Cerebellar cortex (tissue), 1 donor: ENCODE data around the gene ZCCHC14.

Source experiments
- DNase-seq: peaks from one replicate; pipeline ENCODE4 v3.0.0-alpha.2; 2015; ENCODE audit warnings: low spot score

The ZCCHC14 gene

GRCh38 chr16:87426423-87427215 is 66.2 kb downstream of the ZCCHC14 start:
- DNase-seq: no peak

- no peak for DNase-seq
Observed at GRCh38 chr16:87425941-87426340, 66.9 kb downstream of the ZCCHC14 start.

DNA sequence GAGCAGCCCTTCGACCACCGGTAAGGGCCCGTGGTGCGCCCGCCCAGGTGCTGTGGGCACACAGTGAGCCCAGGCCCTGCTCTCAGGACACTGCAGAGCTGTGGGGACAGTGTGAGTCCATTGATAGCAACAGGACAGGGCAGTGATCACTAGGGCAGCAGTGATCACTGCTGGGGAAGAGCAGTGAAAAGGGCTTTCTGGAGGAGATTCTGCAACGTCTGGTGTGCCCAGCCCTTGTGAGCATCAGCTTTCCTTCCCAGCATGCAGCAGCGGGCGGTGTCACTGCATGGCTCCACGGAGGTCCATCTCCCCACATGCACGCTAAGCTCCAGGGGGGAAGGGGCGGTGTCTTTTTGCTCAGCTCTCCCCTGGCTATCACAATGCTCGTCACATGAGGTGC is 68.6 kb downstream of the ZCCHC14 start:
- no peak for DNase-seq

GRCh38 chr16:87423429-87423828 is 69.4 kb downstream of the ZCCHC14 start:
- no peak for DNase-seq

DNA sequence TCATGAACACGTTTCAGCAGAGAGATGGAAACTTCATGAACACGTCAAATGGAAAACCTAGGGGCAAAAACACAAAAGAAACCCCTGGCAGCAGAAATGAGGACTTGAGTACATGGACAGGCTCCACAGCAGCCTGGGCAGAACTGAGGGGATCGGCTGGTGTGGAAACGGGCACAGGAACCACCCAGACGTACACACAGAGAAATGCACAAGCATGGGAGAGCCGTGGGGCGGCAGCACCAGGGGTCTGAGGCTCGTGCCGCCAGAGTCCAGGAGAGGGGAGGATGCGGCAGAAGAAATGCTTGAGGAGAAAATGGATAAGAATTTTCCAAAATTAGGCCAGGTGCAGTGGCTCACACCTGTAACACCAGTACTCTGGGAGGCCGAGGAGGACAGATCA is 70.7 kb downstream of the ZCCHC14 start:
- no peak for DNase-seq

GRCh38 chr16:87421003-87421912 is 71.6 kb downstream of the ZCCHC14 start:
- DNase-seq: no peak

- no peak for DNase-seq
Observed at GRCh38 chr16:87420026-87421002, 72.5 kb downstream of the ZCCHC14 start.

- no peak for DNase-seq
Observed at GRCh38 chr16:87418644-87419043, 74.2 kb downstream of the ZCCHC14 start.

DNA sequence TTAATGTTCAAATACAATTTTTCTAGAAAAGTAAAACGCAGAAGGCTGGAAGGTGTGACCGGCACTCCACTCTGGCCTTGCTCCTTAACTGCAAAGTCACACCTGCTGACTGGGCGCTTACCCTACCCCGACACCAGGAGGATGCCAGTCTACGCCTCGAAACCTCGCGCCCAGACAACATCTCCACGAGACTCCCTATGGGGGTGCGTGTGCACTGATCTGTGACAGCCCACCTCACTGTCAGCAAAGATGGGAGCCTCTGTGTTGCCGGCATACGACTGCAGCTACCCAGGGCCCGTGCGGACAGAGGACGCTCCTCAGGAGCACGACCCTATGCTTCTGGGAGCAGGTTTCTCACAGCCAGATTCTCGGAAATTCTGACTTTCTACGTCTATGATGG is 74.6 kb downstream of the ZCCHC14 start:
- no peak for DNase-seq

DNA sequence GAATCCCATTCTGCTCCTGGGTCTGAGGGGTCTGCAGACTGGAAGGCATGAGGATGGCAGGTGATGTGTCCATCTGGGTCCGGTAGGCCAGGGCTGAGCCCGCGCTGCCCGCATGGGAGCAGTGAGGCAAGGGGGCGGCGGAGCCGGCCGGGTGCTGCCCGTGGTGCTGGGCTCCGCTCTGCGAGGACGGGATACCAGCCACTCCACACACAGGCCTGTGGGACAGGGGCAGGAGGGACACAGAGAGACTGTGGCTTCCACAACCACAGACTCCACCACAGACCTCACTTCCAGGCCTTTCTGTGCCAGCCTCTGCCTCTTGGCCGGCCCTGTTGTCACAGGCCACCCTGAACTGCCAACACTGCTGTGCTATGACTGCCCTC is 75.3 kb downstream of the ZCCHC14 start:
- no peak for DNase-seq

GRCh38 chr16:87416826-87417527 is 75.8 kb downstream of the ZCCHC14 start:
- peak; percentile 67 for DNase-seq

DNA sequence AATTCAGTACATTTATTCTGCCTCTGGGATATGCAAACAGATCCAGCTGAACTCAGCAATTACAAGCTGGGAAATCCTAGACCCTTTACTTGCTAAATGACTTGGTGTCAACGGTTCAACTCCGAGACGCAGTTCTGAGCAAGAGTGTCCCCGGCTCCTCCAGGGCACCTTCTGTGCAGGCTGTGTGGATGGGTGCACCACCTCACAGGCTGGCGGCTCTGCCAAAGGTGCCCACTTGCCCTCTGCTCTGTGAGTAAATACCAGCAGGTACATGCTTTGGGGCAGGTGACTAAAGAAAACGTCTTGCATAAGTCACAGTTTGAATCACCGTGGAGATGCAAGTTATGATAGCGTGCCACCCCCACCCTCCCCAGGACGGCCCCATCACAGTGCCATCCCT is 77.4 kb downstream of the ZCCHC14 start:
- no peak for DNase-seq

DNA sequence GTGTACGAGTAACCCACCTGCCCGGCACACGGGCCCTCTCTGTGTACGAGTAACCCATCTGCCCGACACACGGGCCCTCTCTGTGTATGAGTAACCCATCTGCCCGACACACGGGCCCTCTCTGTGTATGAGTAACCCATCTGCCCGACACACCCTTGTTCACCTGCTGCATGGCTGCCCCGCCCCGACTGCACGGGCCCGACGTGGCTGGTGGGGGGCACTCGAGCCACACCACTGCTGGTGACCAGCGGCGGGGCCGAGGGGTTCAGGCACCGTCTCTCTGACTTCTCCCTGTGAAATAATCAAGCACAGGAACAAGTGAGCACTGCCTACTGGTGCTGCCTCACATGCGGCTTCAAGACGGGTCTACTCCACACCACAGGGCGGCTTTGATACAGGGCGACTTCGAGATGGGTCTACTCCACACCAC is 78.6 kb downstream of the ZCCHC14 start:
- no peak for DNase-seq

- DNase-seq: no peak
Observed at GRCh38 chr16:87412996-87413421, 79.8 kb downstream of the ZCCHC14 start.

- DNase-seq: no peak
Observed at GRCh38 chr16:87412371-87412995, 80.3 kb downstream of the ZCCHC14 start.

GRCh38 chr16:87411375-87412271 is 81.2 kb downstream of the ZCCHC14 start:
- peak; percentile 78 for DNase-seq

- no peak for DNase-seq
Observed at GRCh38 chr16:87410968-87411367, 81.9 kb downstream of the ZCCHC14 start.

DNA sequence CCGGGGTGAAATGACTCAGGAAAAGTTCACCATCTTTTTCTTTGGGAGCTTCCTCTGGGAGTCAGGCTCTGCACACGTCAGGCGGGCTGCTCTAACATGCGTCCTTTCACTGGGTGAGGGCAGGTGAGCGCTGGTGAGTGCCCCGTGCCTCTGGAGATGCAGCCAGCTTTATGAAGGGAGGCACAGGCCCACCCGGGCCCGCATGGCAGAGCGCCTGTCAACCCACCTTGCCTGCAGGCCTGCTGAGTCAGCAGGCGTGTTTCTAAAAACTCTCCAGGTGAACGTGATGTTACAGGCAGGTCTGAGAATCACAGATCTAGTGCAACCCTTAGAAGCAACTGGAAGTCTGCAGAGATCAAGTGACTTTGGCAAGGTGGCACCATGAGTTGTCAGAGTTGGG is 82.3 kb downstream of the ZCCHC14 start:
- no peak for DNase-seq

DNA sequence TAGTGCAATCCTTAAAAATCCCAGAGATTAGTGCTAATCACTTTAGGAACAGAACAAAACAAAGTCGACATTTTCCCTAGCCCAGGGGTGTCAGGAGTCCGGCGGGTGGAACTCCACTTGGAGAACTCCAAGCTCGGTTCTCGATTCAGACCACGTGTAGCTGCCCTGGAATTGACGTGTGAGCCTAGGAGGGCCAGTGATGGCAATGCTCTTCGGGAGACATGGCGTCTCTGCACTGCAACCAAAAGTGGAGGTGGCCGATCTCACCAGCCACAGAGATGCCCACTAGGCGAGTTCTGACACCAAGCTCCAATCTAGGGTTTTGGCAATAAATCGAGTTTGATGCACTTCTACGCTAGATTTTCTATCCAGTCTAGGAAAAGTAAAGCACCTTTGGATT is 83.0 kb downstream of the ZCCHC14 start:
- no peak for DNase-seq

DNA sequence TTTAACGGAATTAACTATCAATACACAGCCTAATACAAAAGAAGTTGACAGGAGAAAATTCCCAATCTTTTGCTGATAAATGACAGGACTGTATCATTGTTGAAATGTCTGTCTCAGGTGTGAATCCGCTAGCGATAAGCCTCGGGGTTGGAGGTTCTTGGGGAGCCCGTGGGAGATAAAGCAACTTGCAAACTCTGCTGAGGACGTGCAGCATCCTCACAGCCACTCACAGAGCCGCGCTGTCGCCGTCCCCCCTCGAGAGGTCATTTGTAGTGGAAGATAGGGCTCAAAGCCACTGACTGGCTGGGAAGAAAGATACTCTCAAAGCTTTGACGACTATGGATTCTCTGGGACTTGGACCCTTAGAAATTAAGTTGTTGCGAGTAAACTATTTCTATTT is 83.7 kb downstream of the ZCCHC14 start:
- no peak for DNase-seq
